Measurements from ENCODE around the gene AARS2.

- no peak for TF ChIP-seq HDAC6 (IDR thresholded peaks at IDR 0.05; ENCODE audit: unreplicated experiment)
- TF ChIP-seq IRF3 (IDR thresholded peaks at IDR 0.05), result no peak
These were observed 48.8 kb downstream of the AARS2 start for GRCh38 chr6:44264154-44265006.
